Pancreas (tissue), 10 donors: ENCODE measurements around the gene GMPPA. TPM values are rescaled to one million over a fixed set of nuclear protein-coding genes. Genes with fewer than 3 reads are reported as not detected.

Experiments used
- ATAC-seq, 4 donors: fragments of 200-7000 bp; cut with Tn5 transposase; one replicate each; pipeline versions ENCODE4 v1.8.0 to v1.9.1; 2020; ENCODE audit warnings: mild to moderate bottlenecking in 4 of 4, moderate library complexity in 4 of 4
- DNase-seq, 6 donors: peaks; one replicate each; pipeline ENCODE4 v3.0.0-alpha.2; 2020
- FAIRE-seq: peaks from 2 replicates; lab custom pipeline; 2012; peaks lifted over from hg19 to GRCh38; lab: Jason Lieb, UNC
- H3K27ac ChIP-seq, 4 donors: fragments of 200-600 bp; sonication (generic); 1 replicate in 3 of 4; 2 replicates in 1 of 4; pipeline versions ENCODE4 v1.5.0 to v1.8.0; 2020
- H3K27me3 ChIP-seq, 4 donors: fragments of 200-600 bp; one replicate each; pipeline ENCODE4 v1.8.0; 2021
- H3K36me3 ChIP-seq, 3 donors: fragments of 200-600 bp; sonication (generic) in 1 of 3; one replicate each; pipeline versions ENCODE4 v1.5.0 to v1.8.0; 2020 to 2021
- H3K4me1 ChIP-seq, 3 donors: fragments of 200-600 bp; one replicate each; pipeline ENCODE4 v1.8.0; 2021
- H3K4me3 ChIP-seq, 4 donors: fragments of 200-600 bp; sonication (generic) in 2 of 4; one replicate each; pipeline versions ENCODE4 v1.5.0 to v1.8.0; 2020 to 2021
- H3K9me3 ChIP-seq, 4 donors: fragments of 200-600 bp; one replicate each; pipeline ENCODE4 v1.8.0; 2021
- WGBS, 2 donors: extraction: QIAGEN DNeasy Blood & Tissue Kit; methylation state at CpG; one replicate each; pipeline ENCODE4 v1.1.7; 2013; 5-methylcytosine and 5-hydroxymethylcytosine counted together
- intact Hi-C, 3 donors: fragments of 100-400 bp; cut with DNase I; formaldehyde crosslinking; loops; one replicate each; pipeline versions ENCODE4 v1.11.1 to v1.14.2; 2022
- polyA plus RNA-seq, 2 donors: library from polyadenylated mRNA; stranded (reverse); fragments of 200-250 nt; gene quantifications; one replicate each; pipeline ENCODE4 v1.2.3, GENCODE V29; 2013
- total RNA-seq, 6 donors: library from RNA; stranded (reverse); fragmentation: NEBNext Ultra II Directional in 4 of 6; extraction: Animal tissue kit (Norgen Biotek cat#: 25700) in 4 of 6; gene quantifications; one replicate each; pipeline versions ENCODE4 v1.2.1 to v1.2.4, GENCODE V29; 2021 to 2023
- TF ChIP-seq, protein P1 (sequence below), 4 donors: fragments of 200-600 bp; sonication (generic) in 3 of 4; IDR thresholded peaks; one replicate each; pipeline versions ENCODE4 v1.5.0 to v1.8.0; 2021; ENCODE audit warnings: antibody characterized with exemption in 4 of 4
- donor health status: healthy with polysubstance abuse.
- donor health status: DM: no; HTN: no; CAD: no; lungs with moderate emphysema.
- donor health status: DM: no; HTN: no; CAD: no.
- donor health status: control.
- donor health status: control.
- donor health status: Bipolar disorder and iron deficiency.
- donor health status: DM: yes; HTN: yes; CAD: no.
- donor health status: DM: no; HTN: no; CAD: no.
- donor health status: DM: no; HTN: no; CAD: no.
- donor health status: DM: yes; HTN: yes; CAD: no.

GMPPA gene
- total and polyA plus RNA-seq, 8 donors: 24.4 to 90.8 (median 35.6) TPM

DNA sequence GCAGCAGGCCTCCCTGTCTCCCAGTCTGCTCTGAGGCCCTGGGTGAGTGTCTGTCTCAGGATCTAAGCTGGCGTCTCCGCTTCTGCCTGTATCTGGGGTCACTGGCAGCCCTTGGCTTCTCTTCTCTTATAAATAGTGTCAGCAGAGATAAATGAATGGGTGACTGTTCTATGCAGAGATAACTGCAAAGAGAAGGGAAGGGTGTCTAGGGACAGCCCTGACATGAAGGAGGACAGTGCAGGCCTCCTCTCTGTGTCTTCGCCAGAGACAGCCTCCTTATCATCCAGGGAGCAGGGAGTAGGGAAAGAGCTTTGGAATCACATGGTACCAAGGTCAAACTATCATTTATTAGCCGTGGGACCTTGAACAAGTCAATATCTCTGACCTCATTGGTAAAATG is 28.3 kb upstream of the GMPPA start:
- FAIRE-seq (no peak), ATAC-seq (no peak), DNase-seq (no peak)
- Histone ChIP-seq H3K4me3 (no peak overlapping the region), H3K36me3 (no peaks in the 10 kb centered on the region), H3K4me1 (no peaks in the 10 kb centered on the region), H3K9me3 (no peaks in the 10 kb centered on the region), H3K27me3 (no peaks in the 10 kb centered on the region), H3K27ac (no peak overlapping the region)
- intact Hi-C loops: loop anchor here in 1 of 3 donors (5.0 kb wide), 1 partner anchor 172 kb away; no protein-coding TSS in a partner anchor
- WGBS, 2 donors: 51 to 56% methylated on average over 4 of the region's 4 CpGs
- TF ChIP-seq, protein P1, sequence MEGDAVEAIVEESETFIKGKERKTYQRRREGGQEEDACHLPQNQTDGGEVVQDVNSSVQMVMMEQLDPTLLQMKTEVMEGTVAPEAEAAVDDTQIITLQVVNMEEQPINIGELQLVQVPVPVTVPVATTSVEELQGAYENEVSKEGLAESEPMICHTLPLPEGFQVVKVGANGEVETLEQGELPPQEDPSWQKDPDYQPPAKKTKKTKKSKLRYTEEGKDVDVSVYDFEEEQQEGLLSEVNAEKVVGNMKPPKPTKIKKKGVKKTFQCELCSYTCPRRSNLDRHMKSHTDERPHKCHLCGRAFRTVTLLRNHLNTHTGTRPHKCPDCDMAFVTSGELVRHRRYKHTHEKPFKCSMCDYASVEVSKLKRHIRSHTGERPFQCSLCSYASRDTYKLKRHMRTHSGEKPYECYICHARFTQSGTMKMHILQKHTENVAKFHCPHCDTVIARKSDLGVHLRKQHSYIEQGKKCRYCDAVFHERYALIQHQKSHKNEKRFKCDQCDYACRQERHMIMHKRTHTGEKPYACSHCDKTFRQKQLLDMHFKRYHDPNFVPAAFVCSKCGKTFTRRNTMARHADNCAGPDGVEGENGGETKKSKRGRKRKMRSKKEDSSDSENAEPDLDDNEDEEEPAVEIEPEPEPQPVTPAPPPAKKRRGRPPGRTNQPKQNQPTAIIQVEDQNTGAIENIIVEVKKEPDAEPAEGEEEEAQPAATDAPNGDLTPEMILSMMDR (IDR thresholded peaks at IDR 0.05): no peak

DNA sequence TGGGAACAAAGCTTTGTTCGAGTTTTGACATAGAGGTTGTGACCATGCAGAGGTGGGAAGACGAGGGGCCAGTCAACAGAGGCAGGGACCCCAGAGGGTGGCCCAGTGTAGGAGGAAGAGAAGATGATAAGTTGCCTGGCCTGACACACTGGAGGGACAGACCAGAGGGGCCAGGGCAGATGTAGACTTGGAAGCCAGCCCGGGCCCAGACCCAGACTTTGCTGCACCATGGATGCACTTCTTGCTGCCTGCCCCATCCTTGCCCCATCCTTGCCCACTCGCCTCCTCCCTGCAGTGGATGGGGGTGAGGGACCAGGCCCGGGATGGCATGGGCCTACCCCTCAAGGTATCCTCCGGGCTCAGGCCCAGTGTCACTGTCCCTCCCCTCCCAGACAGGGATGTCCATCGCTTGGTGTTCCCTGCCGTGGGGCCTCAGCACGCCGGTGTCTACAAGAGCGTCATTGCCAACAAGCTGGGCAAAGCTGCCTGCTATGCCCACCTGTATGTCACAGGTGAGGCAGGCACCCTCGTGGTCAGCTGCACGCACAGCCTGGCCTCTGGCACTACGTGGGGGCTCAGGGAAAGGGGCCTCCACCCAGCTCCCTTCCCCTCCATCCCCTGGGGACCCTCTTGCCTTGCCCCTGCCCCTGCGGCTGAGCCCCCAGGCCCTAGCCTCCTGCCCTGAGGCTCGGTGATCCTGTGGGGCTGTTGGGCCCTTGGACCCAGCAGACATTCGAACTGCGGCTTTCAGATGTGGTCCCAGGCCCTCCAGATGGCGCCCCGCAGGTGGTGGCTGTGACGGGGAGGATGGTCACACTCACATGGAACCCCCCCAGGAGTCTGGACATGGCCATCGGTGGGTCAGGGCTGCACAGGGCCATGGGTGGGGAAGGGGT is 27.0 kb upstream of the GMPPA start:
- intact Hi-C loops: loop anchor here in 1 of 3 donors (5.0 kb wide), 1 partner anchor 171 kb away; no protein-coding TSS in a partner anchor
- FAIRE-seq (no peak), ATAC-seq (no peak), DNase-seq (peak in 1 of 6 donors; percentile 58)
- Histone ChIP-seq H3K9me3 (no peaks in the 10 kb centered on the region), H3K27me3 (no peaks in the 10 kb centered on the region), H3K4me3 (no peak overlapping the region), H3K4me1 (no peaks in the 10 kb centered on the region), H3K27ac (no peak overlapping the region), H3K36me3 (no peaks in the 10 kb centered on the region)
- TF ChIP-seq, protein P1 (IDR thresholded peaks at IDR 0.05): no peak
- WGBS, 2 donors: 76 to 83% methylated on average over 22 of the region's 22 CpGs

DNA sequence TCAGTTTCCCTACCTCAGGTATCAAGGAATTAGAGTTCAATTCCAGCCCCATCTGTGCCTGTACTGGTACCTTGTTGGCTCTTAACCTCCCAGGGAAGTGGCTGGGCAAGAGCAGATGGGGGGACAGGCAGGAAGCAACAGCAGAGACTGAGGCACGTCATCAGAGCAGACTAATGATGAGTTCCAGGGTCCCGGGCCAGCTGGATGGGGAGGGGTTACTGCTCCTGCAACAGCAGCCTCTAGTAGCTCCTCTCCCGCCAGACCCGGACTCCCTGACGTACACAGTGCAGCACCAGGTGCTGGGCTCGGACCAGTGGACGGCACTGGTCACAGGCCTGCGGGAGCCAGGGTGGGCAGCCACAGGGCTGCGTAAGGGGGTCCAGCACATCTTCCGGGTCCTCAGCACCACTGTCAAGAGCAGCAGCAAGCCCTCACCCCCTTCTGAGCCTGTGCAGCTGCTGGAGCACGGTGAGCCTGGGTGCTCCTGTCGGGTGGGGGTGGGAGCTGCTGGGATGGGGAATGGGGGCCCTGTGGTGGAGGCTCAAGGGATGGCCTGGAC is 26.0 kb upstream of the GMPPA start:
- Histone ChIP-seq H3K36me3 (no peaks in the 10 kb centered on the region), H3K4me3 (no peak overlapping the region), H3K27ac (no peak overlapping the region), H3K9me3 (no peaks in the 10 kb centered on the region), H3K27me3 (no peaks in the 10 kb centered on the region), H3K4me1 (no peaks in the 10 kb centered on the region)
- no peak for ATAC-seq
- DNase-seq: peak in 1 of 6 donors; percentile 69
- TF ChIP-seq, protein P1 (IDR thresholded peaks at IDR 0.05): no peak
- intact Hi-C loops: loop anchor here in 1 of 3 donors (5.0 kb wide), 1 partner anchor 170 kb away; no protein-coding TSS in a partner anchor
- WGBS, 2 donors: 76 to 84% methylated on average over 12 of the region's 12 CpGs
- no peak for FAIRE-seq

DNA sequence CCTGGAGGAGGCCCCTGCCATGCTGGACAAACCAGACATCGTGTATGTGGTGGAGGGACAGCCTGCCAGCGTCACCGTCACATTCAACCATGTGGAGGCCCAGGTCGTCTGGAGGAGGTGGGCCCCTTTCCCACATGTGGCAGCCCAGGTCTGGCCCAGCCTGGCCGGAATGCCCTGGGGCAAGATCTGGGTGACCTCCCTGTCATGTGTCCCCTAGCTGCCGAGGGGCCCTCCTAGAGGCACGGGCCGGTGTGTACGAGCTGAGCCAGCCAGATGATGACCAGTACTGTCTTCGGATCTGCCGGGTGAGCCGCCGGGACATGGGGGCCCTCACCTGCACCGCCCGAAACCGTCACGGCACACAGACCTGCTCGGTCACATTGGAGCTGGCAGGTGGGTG is 25.2 kb upstream of the GMPPA start:
- no peak overlapping the region for H3K4me3 ChIP-seq
- ATAC-seq (no peak), DNase-seq (peak in 2 of 6 donors; percentile 56 to 66), FAIRE-seq (no peak)
- H3K36me3 ChIP-seq: no peaks in the 10 kb centered on the region
- 82 to 89% methylated on average over 18 of the region's 18 CpGs for WGBS, 2 donors
- no peaks in the 10 kb centered on the region for H3K4me1 ChIP-seq
- TF ChIP-seq, protein P1 (IDR thresholded peaks at IDR 0.05): no peak
- no peak overlapping the region for H3K27ac ChIP-seq
- no peaks in the 10 kb centered on the region for H3K9me3 ChIP-seq
- no peaks in the 10 kb centered on the region for H3K27me3 ChIP-seq
- intact Hi-C loops: loop anchor here in 1 of 3 donors (5.0 kb wide), 1 partner anchor 169 kb away; no protein-coding TSS in a partner anchor
